ENCODE results near the gene MOB4. TPM values are rescaled to one million over a fixed set of nuclear protein-coding genes. Genes with fewer than 3 reads are reported as not detected.

Gene MOB4
- total and polyA plus RNA-seq, 11 donors = 19.6 to 48.9 (median 35.2) TPM

- intact Hi-C loops (cut with DNase I) = no loop called here
- no peak overlapping the region for H3K4me3 ChIP-seq
- peaks cover 0 to 77% (median 45%) of the 10 kb centered on the region in 9 donors for H3K36me3 ChIP-seq
- peak overlapping the region in 4 of 12 donors; percentile 6 to 64 (median 24) for H3K27ac ChIP-seq
- H3K4me1 ChIP-seq = peaks cover 0 to 18% (median 6%) of the 10 kb centered on the region in 12 donors
- H3K9me3 ChIP-seq = no peaks in the 10 kb centered on the region
- DNase-seq (no peak), ATAC-seq (no peak)
- TF ChIP-seq CTCF (IDR thresholded peaks at IDR 0.05) (no peak), POLR2A (IDR thresholded peaks at IDR 0.05) (no peak)
- no peaks in the 10 kb centered on the region for H3K27me3 ChIP-seq
Measured at GRCh38 chr2:197555467-197555866, 39.6 kb downstream of the MOB4 start.

- H3K27me3 ChIP-seq = no peaks in the 10 kb centered on the region
- DNase-seq = no peak
- H3K36me3 ChIP-seq = peaks cover 0 to 74% (median 44%) of the 10 kb centered on the region in 9 donors
- intact Hi-C loops (cut with DNase I) = no loop called here
- ATAC-seq = peak in 1 of 4 donors; percentile 62
- no peaks in the 10 kb centered on the region for H3K9me3 ChIP-seq
- no peak overlapping the region for H3K4me3 ChIP-seq
- TF ChIP-seq POLR2A (IDR thresholded peaks at IDR 0.05) (no peak), CTCF (IDR thresholded peaks at IDR 0.05) (no peak)
- peak overlapping the region in 10 of 12 donors; percentile 1 to 64 (median 30) for H3K27ac ChIP-seq
- H3K4me1 ChIP-seq = peaks cover 0 to 18% (median 6%) of the 10 kb centered on the region in 12 donors
- WGBS, 4 donors = 41 to 54% (median 44%) methylated on average over 1 of the region's 1 CpG
Measured at GRCh38 chr2:197556456-197556855, 40.6 kb downstream of the MOB4 start.

- intact Hi-C loops (cut with DNase I) = no loop called here
- Histone ChIP-seq H3K4me1 (peaks cover 0 to 18% (median 6%) of the 10 kb centered on the region in 12 donors), H3K36me3 (peaks cover 0 to 57% (median 28%) of the 10 kb centered on the region in 9 donors), H3K9me3 (peaks cover 0 to under 1% (median 0%) of the 10 kb centered on the region in 12 donors), H3K4me3 (no peak overlapping the region), H3K27me3 (no peaks in the 10 kb centered on the region), H3K27ac (no peak overlapping the region)
- 96 to 98% (median 97%) methylated on average over 3 of the region's 3 CpGs for WGBS, 4 donors
- ATAC-seq (no peak), DNase-seq (no peak)
- TF ChIP-seq POLR2A (IDR thresholded peaks at IDR 0.05) (no peak), CTCF (IDR thresholded peaks at IDR 0.05) (no peak)
Measured at GRCh38 chr2:197558393-197558792, 42.5 kb downstream of the MOB4 start.

GRCh38 chr2:197559681-197560080 is 43.8 kb downstream of the MOB4 start:
- Histone ChIP-seq H3K4me1 (peaks cover 0 to 18% (median 6%) of the 10 kb centered on the region in 12 donors), H3K27ac (no peak overlapping the region), H3K9me3 (peaks cover 0 to 8% (median 0%) of the 10 kb centered on the region in 12 donors), H3K36me3 (peaks cover 0 to 44% (median 15%) of the 10 kb centered on the region in 9 donors), H3K27me3 (no peaks in the 10 kb centered on the region), H3K4me3 (no peak overlapping the region)
- no peak for DNase-seq
- no peak for ATAC-seq
- TF ChIP-seq POLR2A (IDR thresholded peaks at IDR 0.05) (no peak), CTCF (IDR thresholded peaks at IDR 0.05) (no peak)
- WGBS, 4 donors = 92 to 97% (median 96%) methylated on average over 5 of the region's 5 CpGs
- intact Hi-C loops (cut with DNase I) = no loop called here
